Vagina (tissue), 2 donors: ENCODE data around the gene PSMC3. TPM values are rescaled to one million over a fixed set of nuclear protein-coding genes. Genes with fewer than 3 reads are reported as not detected.

Experiments used
- DNase-seq, 2 donors: peaks; one replicate each; pipeline ENCODE4 v3.0.0-alpha.2; 2017; ENCODE audit errors: extremely low spot score in 2 of 2
- H3K27ac ChIP-seq: fragments of 200-600 bp; sonication (generic); one replicate; pipeline ENCODE4 v1.5.1; 2019
- H3K27me3 ChIP-seq: fragments of 200-600 bp; sonication (generic); one replicate; pipeline ENCODE4 v1.5.1; 2019
- H3K36me3 ChIP-seq, 2 donors: fragments of 200-600 bp; sonication (generic); one replicate each; pipeline ENCODE4 v1.5.1; 2017 to 2019
- H3K4me1 ChIP-seq: fragments of 200-600 bp; sonication (generic); one replicate; pipeline ENCODE4 v1.5.1; 2019
- H3K4me3 ChIP-seq, 2 donors: fragments of 200-600 bp; sonication (generic); 1 replicate in 1 of 2; 2 replicates in 1 of 2; pipeline ENCODE4 v1.5.1; 2016 to 2019
- H3K9me3 ChIP-seq: fragments of 200-600 bp; sonication (generic); one replicate; pipeline ENCODE4 v1.5.1; 2019
- CTCF ChIP-seq, 3 experiments: fragments of 450-650 bp in 2 of 3; fragments of 200-600 bp in 1 of 3; sonication (generic) in 1 of 3; IDR thresholded peaks; one replicate each; pipeline ENCODE4 v1.5.1; 2017 to 2019; ENCODE audit warnings: antibody characterized with exemption in 3 of 3, mild to moderate bottlenecking in 2 of 3, moderate library complexity in 2 of 3
- POLR2A ChIP-seq, 2 donors: fragments of 450-650 bp; IDR thresholded peaks; one replicate each; pipeline ENCODE4 v1.6.1; 2017; ENCODE audit warnings: antibody characterized with exemption in 2 of 2, mild to moderate bottlenecking in 2 of 2, moderate library complexity in 2 of 2
- POLR2AphosphoS5 ChIP-seq, 2 donors: sonication (generic); formaldehyde crosslinking; IDR thresholded peaks; one replicate each; pipeline ENCODE4 v1.9.0; 2017; ENCODE audit warnings: antibody characterized with exemption in 2 of 2, mild to moderate bottlenecking in 2 of 2, low read depth in 1 of 2; ENCODE audit not compliant: insufficient read depth in 1 of 2
- intact Hi-C: fragments of 100-400 bp; cut with DNase I; formaldehyde crosslinking; loops from one replicate; pipeline ENCODE4 v1.15.1; 2023
- total RNA-seq: library from RNA; depleted of rRNA; stranded (reverse); fragments of >200 nt; gene quantifications from one replicate; pipeline ENCODE4 v1.2.3, GENCODE V29; 2016

PSMC3 gene
- total RNA-seq = 89.6 TPM

- DNase-seq = peak; percentile 96
- peak in 1 of 2 donors; percentile 29 for TF ChIP-seq POLR2A (IDR thresholded peaks at IDR 0.05)
- TF ChIP-seq POLR2AphosphoS5 (IDR thresholded peaks at IDR 0.05; ENCODE audit: insufficient read depth in 1 of 2, low read depth in 1 of 2) = peak; percentile 88 to 94
- TF ChIP-seq CTCF (IDR thresholded peaks at IDR 0.05) = no peak
Observed at GRCh38 chr11:47426062-47426956, at the start of gene PSMC3. Gene PSMC3 (minus strand): TSS chr11:47426439. CDS start chr11:47426279, 160 bp downstream.

GRCh38 chr11:47470671-47471070, 44.4 kb upstream of the PSMC3 start:
- DNase-seq = no peak
- Histone ChIP-seq H3K27ac (no peak overlapping the region), H3K27me3 (no peaks in the 10 kb centered on the region), H3K36me3 (peaks cover 0 to 51% of the 10 kb centered on the region in 2 donors), H3K9me3 (no peaks in the 10 kb centered on the region), H3K4me3 (no peak overlapping the region), H3K4me1 (peaks cover 33% of the 10 kb centered on the region)
- intact Hi-C loops = no loop called here
- no peak for TF ChIP-seq CTCF (IDR thresholded peaks at IDR 0.05)
- TF ChIP-seq POLR2AphosphoS5 (IDR thresholded peaks at IDR 0.05; ENCODE audit: insufficient read depth in 1 of 2, low read depth in 1 of 2) = no peak
- no peak for TF ChIP-seq POLR2A (IDR thresholded peaks at IDR 0.05)

More at GRCh38 chr11:47426062-47426956, at the start of gene PSMC3:
- H3K9me3 ChIP-seq = no peaks in the 10 kb centered on the region
- H3K4me3 ChIP-seq = peak within 1 kb of the TSS; percentile 80 to 86
- peaks cover 21% of the 10 kb centered on the region for H3K4me1 ChIP-seq
- intact Hi-C loops = no loop called here
- peaks cover 0 to 32% of the 10 kb centered on the region in 2 donors for H3K36me3 ChIP-seq
- H3K27me3 ChIP-seq = no peaks in the 10 kb centered on the region
- H3K27ac ChIP-seq = peak within 1 kb of the TSS; percentile 86

DNA sequence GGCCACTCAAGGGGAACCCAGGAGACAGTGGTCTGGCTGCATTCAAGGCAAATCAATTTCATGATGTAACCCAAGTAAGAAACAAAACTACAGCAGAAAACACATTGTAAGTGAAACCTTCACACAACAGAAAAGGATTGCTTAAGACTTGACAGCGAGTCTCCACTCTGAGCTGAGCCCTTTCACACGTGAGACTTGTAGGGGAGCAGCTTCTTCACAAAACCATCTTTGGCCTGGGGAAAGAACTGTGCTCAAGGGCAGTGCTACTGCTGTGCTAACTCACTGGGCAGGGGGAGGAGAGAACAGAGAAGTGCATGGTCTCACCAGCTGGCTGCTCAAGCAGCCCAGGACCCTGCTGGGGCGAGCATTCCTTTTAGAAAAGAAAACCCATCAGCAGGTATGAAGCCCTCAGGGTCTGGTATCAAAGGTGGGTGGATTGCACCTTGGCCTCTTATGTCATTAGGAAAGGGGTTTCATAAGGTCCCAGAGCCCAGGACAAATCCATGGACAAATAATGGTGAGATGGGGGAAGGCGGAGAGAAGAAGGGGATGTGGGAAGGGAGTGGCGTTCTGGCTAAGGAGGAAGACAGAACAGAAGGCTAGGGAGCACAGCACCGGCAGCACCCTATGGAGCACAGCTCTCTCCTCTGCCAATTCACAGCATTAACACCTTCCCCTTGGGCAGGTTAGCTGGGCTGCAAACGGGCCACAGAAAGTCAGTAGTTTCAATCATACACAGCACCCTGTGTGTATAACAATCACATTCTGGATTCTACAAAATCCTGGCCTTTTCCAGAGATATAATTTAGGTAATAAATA, 43.3 kb upstream of the PSMC3 start:
- no peaks in the 10 kb centered on the region for H3K27me3 ChIP-seq
- H3K9me3 ChIP-seq = no peaks in the 10 kb centered on the region
- intact Hi-C loops = loop anchor here (10.0 kb wide), 1 partner anchor 85 kb away; the partner anchor contains the start of gene CELF1
- TF ChIP-seq POLR2AphosphoS5 (IDR thresholded peaks at IDR 0.05; ENCODE audit: insufficient read depth in 1 of 2, low read depth in 1 of 2) = no peak
- no peak for TF ChIP-seq POLR2A (IDR thresholded peaks at IDR 0.05)
- TF ChIP-seq CTCF (IDR thresholded peaks at IDR 0.05) = no peak
- DNase-seq = no peak
- H3K4me3 ChIP-seq = no peak overlapping the region
- no peak overlapping the region for H3K27ac ChIP-seq
- peaks cover 37% of the 10 kb centered on the region for H3K4me1 ChIP-seq
- peaks cover 0 to 41% of the 10 kb centered on the region in 2 donors for H3K36me3 ChIP-seq

- no peaks in the 10 kb centered on the region for H3K27me3 ChIP-seq
- peaks cover 0 to 33% of the 10 kb centered on the region in 2 donors for H3K36me3 ChIP-seq
- no peak for DNase-seq
- intact Hi-C loops = loop anchor here (10.0 kb wide), 1 partner anchor 86 kb away; the partner anchor contains the start of gene CELF1
- peaks cover 37% of the 10 kb centered on the region for H3K4me1 ChIP-seq
- no peak overlapping the region for H3K4me3 ChIP-seq
- TF ChIP-seq POLR2A (IDR thresholded peaks at IDR 0.05) (no peak), CTCF (IDR thresholded peaks at IDR 0.05) (no peak), POLR2AphosphoS5 (IDR thresholded peaks at IDR 0.05; ENCODE audit: insufficient read depth in 1 of 2, low read depth in 1 of 2) (no peak)
- H3K9me3 ChIP-seq = no peaks in the 10 kb centered on the region
- no peak overlapping the region for H3K27ac ChIP-seq
Observed at GRCh38 chr11:47468598-47469214, 42.5 kb upstream of the PSMC3 start.
